Neural cell (in vitro differentiated cells): ENCODE data around the gene NEK6. TPM values are rescaled to one million over a fixed set of nuclear protein-coding genes. Genes with fewer than 3 reads are reported as not detected.

Experiments
- H2AFZ ChIP-seq: fragments of 200-600, 300-800 bp; sonication (generic), shearing (Covaris generic); 2 replicates; pipeline ENCODE4 v1.6.0; 2014; ENCODE audit warnings: low read depth, mild to moderate bottlenecking, antibody characterized with exemption, low read length, moderate library complexity
- H3F3A ChIP-seq: fragments of 200-600 bp; shearing (Covaris generic); 2 replicates; pipeline ENCODE4 v1.6.1; 2016; ENCODE audit warnings: mild to moderate bottlenecking, moderate library complexity, mixed read lengths, antibody characterized with exemption, low read length; ENCODE audit not compliant: insufficient read depth, poor library complexity, severe bottlenecking
- H3K27ac ChIP-seq: fragments of 200-600, 300-800 bp; sonication (generic), shearing (Covaris generic); 2 replicates; pipeline ENCODE4 v1.5.1; 2014; ENCODE audit warnings: mild to moderate bottlenecking, low read length, moderate library complexity
- H3K27me3 ChIP-seq: fragments of 300-800, 200-600 bp; sonication (generic), shearing (Covaris generic); 2 replicates; pipeline ENCODE4 v1.6.0; 2014; ENCODE audit warnings: mild to moderate bottlenecking, low read depth, low read length, moderate library complexity; ENCODE audit not compliant: insufficient read depth
- H3K36me3 ChIP-seq: fragments of 300-800, 200-600 bp; sonication (generic), shearing (Covaris generic); 2 replicates; pipeline ENCODE4 v1.5.1; 2014; ENCODE audit warnings: mild to moderate bottlenecking, antibody characterized with exemption, low read length, moderate library complexity; ENCODE audit not compliant: insufficient read depth
- H3K4me2 ChIP-seq: fragments of 300-800, 200-600 bp; sonication (generic), shearing (Covaris generic); 2 replicates; pipeline ENCODE4 v1.6.0; 2014; ENCODE audit warnings: mild to moderate bottlenecking, low read length
- H3K4me3 ChIP-seq: fragments of 300-800, 200-600 bp; sonication (generic), shearing (Covaris generic); 2 replicates; pipeline ENCODE4 v1.5.1; 2014; ENCODE audit warnings: mild to moderate bottlenecking, low read length, moderate library complexity
- H3K79me2 ChIP-seq: fragments of 200-600 bp; shearing (Covaris generic); replicated peaks from 2 replicates; pipeline ENCODE4 v1.6.0; 2014; ENCODE audit warnings: mild to moderate bottlenecking, low read length, moderate library complexity; ENCODE audit not compliant: insufficient read depth
- H3K9ac ChIP-seq: fragments of 300-800, 200-600 bp; sonication (generic), shearing (Covaris generic); 2 replicates; pipeline ENCODE4 v1.6.1; 2016; ENCODE audit warnings: mild to moderate bottlenecking, low read length, mixed read lengths
- H3K9me2 ChIP-seq: fragments of 200-600 bp; shearing (Covaris generic); 2 replicates; pipeline ENCODE4 v1.6.1; 2016; ENCODE audit warnings: mild to moderate bottlenecking, low read length, mixed read lengths; ENCODE audit not compliant: insufficient read depth
- H3K9me3 ChIP-seq: fragments of 200-600, 300-800 bp; sonication (generic), shearing (Covaris generic); 2 replicates; pipeline ENCODE4 v1.6.1; 2016; ENCODE audit warnings: mild to moderate bottlenecking, mixed run types, low read length, moderate library complexity, mixed read lengths
- H4K20me1 ChIP-seq: fragments of 200-600 bp; shearing (Covaris generic); 2 replicates; pipeline ENCODE4 v1.6.1; 2016; ENCODE audit warnings: mild to moderate bottlenecking, mixed run types; ENCODE audit not compliant: insufficient read depth
- EP300 ChIP-seq: fragments of 450-650 bp; conservative IDR thresholded peaks from 2 replicates; pipeline ENCODE4 v1.6.1; 2014; ENCODE audit warnings: antibody characterized with exemption, mild to moderate bottlenecking, moderate library complexity; ENCODE audit not compliant: poor library complexity, severe bottlenecking
- EZH2 ChIP-seq: fragments of 200-600, 300-800 bp; shearing (Covaris generic), sonication (generic); IDR thresholded peaks from 2 replicates; pipeline ENCODE4 v1.6.1; 2014; ENCODE audit warnings: antibody characterized with exemption, low read length, borderline replicate concordance, mild to moderate bottlenecking; ENCODE audit not compliant: insufficient read depth, poor library complexity, severe bottlenecking
- MXI1 ChIP-seq: fragments of 450-650 bp; conservative IDR thresholded peaks from 2 replicates; pipeline ENCODE4 v1.6.1; 2014; ENCODE audit warnings: antibody characterized with exemption, mild to moderate bottlenecking; ENCODE audit not compliant: poor library complexity, severe bottlenecking
- POLR2AphosphoS5 ChIP-seq: IDR thresholded peaks from 2 replicates; pipeline ENCODE4 v1.6.1; 2012
- RAD21 ChIP-seq: fragments of 450-650 bp; conservative IDR thresholded peaks from 2 replicates; pipeline ENCODE4 v1.6.1; 2014; ENCODE audit warnings: antibody characterized with exemption, mild to moderate bottlenecking, moderate library complexity
- SMC3 ChIP-seq: fragments of 450-650 bp; conservative IDR thresholded peaks from 2 replicates; pipeline ENCODE4 v1.6.1; 2014; ENCODE audit warnings: antibody characterized with exemption, mild to moderate bottlenecking, moderate library complexity; ENCODE audit not compliant: poor library complexity
- TAF1 ChIP-seq: IDR thresholded peaks from 2 replicates; pipeline ENCODE4 v1.6.1; 2012; ENCODE audit warnings: low read depth
- polyA plus RNA-seq: library from polyadenylated mRNA; depleted of rRNA; stranded (reverse); fragments of >200 nt; gene quantifications from 2 replicates; pipeline ENCODE4 v1.2.3, GENCODE V29; 2014
- TF ChIP-seq, protein P1 (sequence below): IDR thresholded peaks from 2 replicates; pipeline ENCODE4 v1.6.1; 2012; ENCODE audit warnings: borderline replicate concordance
- TF ChIP-seq, protein P2 (sequence below): fragments of 450-650 bp; IDR thresholded peaks from 2 replicates; pipeline ENCODE4 v1.5.1; 2014; ENCODE audit warnings: antibody characterized with exemption, mild to moderate bottlenecking, moderate library complexity; ENCODE audit not compliant: poor library complexity, severe bottlenecking

The NEK6 gene
- polyA plus RNA-seq, 1 donor from 2014 or later, result 4.6 TPM

DNA sequence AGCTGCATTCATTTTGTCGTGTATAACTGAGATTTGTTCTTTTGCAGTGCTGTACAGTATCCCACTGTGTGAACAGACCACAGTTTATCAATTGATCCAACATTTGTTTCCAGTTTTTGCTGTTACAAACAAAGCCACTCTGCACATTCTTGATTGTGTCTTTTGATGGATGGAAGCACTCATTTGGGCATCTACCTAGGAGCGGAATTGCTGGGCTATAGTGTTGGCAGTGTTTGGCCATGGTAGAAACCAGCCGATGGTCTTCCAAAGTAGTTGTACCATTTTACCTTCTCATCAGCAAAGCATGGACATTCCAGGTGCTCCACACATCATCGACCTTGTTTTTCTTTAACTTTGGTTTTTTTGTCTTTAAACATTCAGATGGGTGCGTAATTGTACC is 79.8 kb downstream of the NEK6 start:
- no peak overlapping the region for H3K4me2 ChIP-seq
- no peaks in the 10 kb centered on the region for H3K9me2 ChIP-seq
- no peak overlapping the region for H3K4me3 ChIP-seq
- H3K27ac ChIP-seq, result no peak overlapping the region
- no peaks in the 10 kb centered on the region for H3K79me2 ChIP-seq
- no peaks in the 10 kb centered on the region for H3K27me3 ChIP-seq
- no peak overlapping the region for H3K9ac ChIP-seq
- no peaks in the 10 kb centered on the region for H3F3A ChIP-seq
- H3K9me3 ChIP-seq, result peaks cover 3% of the 10 kb centered on the region
- no peak for TF ChIP-seq POLR2AphosphoS5
- TF ChIP-seq, protein P1, sequence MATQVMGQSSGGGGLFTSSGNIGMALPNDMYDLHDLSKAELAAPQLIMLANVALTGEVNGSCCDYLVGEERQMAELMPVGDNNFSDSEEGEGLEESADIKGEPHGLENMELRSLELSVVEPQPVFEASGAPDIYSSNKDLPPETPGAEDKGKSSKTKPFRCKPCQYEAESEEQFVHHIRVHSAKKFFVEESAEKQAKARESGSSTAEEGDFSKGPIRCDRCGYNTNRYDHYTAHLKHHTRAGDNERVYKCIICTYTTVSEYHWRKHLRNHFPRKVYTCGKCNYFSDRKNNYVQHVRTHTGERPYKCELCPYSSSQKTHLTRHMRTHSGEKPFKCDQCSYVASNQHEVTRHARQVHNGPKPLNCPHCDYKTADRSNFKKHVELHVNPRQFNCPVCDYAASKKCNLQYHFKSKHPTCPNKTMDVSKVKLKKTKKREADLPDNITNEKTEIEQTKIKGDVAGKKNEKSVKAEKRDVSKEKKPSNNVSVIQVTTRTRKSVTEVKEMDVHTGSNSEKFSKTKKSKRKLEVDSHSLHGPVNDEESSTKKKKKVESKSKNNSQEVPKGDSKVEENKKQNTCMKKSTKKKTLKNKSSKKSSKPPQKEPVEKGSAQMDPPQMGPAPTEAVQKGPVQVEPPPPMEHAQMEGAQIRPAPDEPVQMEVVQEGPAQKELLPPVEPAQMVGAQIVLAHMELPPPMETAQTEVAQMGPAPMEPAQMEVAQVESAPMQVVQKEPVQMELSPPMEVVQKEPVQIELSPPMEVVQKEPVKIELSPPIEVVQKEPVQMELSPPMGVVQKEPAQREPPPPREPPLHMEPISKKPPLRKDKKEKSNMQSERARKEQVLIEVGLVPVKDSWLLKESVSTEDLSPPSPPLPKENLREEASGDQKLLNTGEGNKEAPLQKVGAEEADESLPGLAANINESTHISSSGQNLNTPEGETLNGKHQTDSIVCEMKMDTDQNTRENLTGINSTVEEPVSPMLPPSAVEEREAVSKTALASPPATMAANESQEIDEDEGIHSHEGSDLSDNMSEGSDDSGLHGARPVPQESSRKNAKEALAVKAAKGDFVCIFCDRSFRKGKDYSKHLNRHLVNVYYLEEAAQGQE, result no peak
- TF ChIP-seq RAD21, result no peak
- no peak for TF ChIP-seq EP300
- no peak for TF ChIP-seq EZH2
- no peak for TF ChIP-seq TAF1
- no peaks in the 10 kb centered on the region for H4K20me1 ChIP-seq
- no peaks in the 10 kb centered on the region for H3K36me3 ChIP-seq
- no peak overlapping the region for H2AFZ ChIP-seq

DNA sequence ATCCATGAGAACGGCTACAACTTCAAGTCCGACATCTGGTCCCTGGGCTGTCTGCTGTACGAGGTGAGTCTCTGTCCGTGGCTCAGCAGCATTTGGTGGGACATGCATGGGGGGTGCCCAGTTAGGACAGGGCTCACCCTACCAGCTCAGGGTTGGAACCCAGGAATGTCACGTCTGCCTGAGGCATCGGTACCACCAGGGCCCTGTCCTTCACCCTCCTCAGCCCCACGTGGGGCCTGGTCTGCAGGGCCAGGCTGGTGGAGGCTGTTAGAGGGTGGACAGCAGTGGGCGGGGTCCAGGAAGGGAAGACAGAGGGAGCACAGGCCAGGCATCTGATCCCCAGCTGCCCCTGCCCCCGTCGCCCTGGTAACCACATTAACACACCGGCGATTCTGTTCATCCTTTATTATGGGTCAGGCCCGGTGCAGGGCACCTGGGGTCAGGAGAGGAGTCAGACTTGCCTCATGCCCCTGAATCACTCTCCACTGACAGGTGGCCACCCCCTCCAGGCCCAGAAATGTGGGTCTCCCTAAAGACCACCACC is 81.9 kb downstream of the NEK6 start:
- no peak overlapping the region for H3K27ac ChIP-seq
- peaks cover 3% of the 10 kb centered on the region for H3K9me3 ChIP-seq
- H3K9me2 ChIP-seq, result no peaks in the 10 kb centered on the region
- H3K79me2 ChIP-seq, result no peaks in the 10 kb centered on the region
- no peaks in the 10 kb centered on the region for H3F3A ChIP-seq
- H4K20me1 ChIP-seq, result no peaks in the 10 kb centered on the region
- H2AFZ ChIP-seq, result no peak overlapping the region
- TF ChIP-seq EP300, result no peak
- TF ChIP-seq SMC3, result no peak
- TF ChIP-seq, protein P1, result no peak
- TF ChIP-seq POLR2AphosphoS5, result no peak
- TF ChIP-seq TAF1, result no peak
- no peak for TF ChIP-seq EZH2
- TF ChIP-seq, protein P2, sequence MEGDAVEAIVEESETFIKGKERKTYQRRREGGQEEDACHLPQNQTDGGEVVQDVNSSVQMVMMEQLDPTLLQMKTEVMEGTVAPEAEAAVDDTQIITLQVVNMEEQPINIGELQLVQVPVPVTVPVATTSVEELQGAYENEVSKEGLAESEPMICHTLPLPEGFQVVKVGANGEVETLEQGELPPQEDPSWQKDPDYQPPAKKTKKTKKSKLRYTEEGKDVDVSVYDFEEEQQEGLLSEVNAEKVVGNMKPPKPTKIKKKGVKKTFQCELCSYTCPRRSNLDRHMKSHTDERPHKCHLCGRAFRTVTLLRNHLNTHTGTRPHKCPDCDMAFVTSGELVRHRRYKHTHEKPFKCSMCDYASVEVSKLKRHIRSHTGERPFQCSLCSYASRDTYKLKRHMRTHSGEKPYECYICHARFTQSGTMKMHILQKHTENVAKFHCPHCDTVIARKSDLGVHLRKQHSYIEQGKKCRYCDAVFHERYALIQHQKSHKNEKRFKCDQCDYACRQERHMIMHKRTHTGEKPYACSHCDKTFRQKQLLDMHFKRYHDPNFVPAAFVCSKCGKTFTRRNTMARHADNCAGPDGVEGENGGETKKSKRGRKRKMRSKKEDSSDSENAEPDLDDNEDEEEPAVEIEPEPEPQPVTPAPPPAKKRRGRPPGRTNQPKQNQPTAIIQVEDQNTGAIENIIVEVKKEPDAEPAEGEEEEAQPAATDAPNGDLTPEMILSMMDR, result no peak
- TF ChIP-seq RAD21, result no peak
- TF ChIP-seq MXI1, result no peak
- no peak overlapping the region for H3K4me3 ChIP-seq
- no peak overlapping the region for H3K4me2 ChIP-seq
- no peaks in the 10 kb centered on the region for H3K36me3 ChIP-seq
- H3K9ac ChIP-seq, result no peak overlapping the region
- H3K27me3 ChIP-seq, result no peaks in the 10 kb centered on the region
